ENCODE results near the gene SYT1.

Gene SYT1

GRCh38 chr12:79347866-79348265 is 483.3 kb downstream of the SYT1 start:
- no peak for DNase-seq (ENCODE audit: low read depth)

GRCh38 chr12:79351251-79351650 is 486.7 kb downstream of the SYT1 start:
- no peak for DNase-seq (ENCODE audit: low read depth)

- DNase-seq (ENCODE audit: low read depth), result no peak
Measured at GRCh38 chr12:79356216-79356615, 491.6 kb downstream of the SYT1 start.

- no peak for DNase-seq (ENCODE audit: low read depth)
Measured at GRCh38 chr12:79357048-79357447, 492.5 kb downstream of the SYT1 start.

GRCh38 chr12:79358716-79359300 is 494.2 kb downstream of the SYT1 start:
- DNase-seq (ENCODE audit: low read depth), result no peak

- DNase-seq (ENCODE audit: low read depth), result no peak
Measured at GRCh38 chr12:79360286-79360685, 495.7 kb downstream of the SYT1 start.

GRCh38 chr12:79360936-79361335 is 496.4 kb downstream of the SYT1 start:
- no peak for DNase-seq (ENCODE audit: low read depth)

- DNase-seq (ENCODE audit: low read depth), result no peak
Measured at GRCh38 chr12:79364197-79364596, 499.6 kb downstream of the SYT1 start.

- DNase-seq (ENCODE audit: low read depth), result no peak
Measured at GRCh38 chr12:79366374-79366773, 501.8 kb downstream of the SYT1 start.

GRCh38 chr12:79367032-79367589 is 502.5 kb downstream of the SYT1 start:
- DNase-seq (ENCODE audit: low read depth), result no peak

GRCh38 chr12:79370021-79370420 is 505.4 kb downstream of the SYT1 start:
- DNase-seq (ENCODE audit: low read depth), result no peak

GRCh38 chr12:79371226-79371625 is 506.7 kb downstream of the SYT1 start:
- DNase-seq (ENCODE audit: low read depth), result no peak

- DNase-seq (ENCODE audit: low read depth), result no peak
Measured at GRCh38 chr12:79373896-79374499, 509.4 kb downstream of the SYT1 start.

GRCh38 chr12:79374545-79374944 is 510.0 kb downstream of the SYT1 start:
- DNase-seq (ENCODE audit: low read depth), result no peak

- no peak for DNase-seq (ENCODE audit: low read depth)
Measured at GRCh38 chr12:79375050-79375449, 510.5 kb downstream of the SYT1 start.

GRCh38 chr12:79378496-79378895 is 513.9 kb downstream of the SYT1 start:
- DNase-seq (ENCODE audit: low read depth), result no peak

- DNase-seq (ENCODE audit: low read depth), result no peak
Measured at GRCh38 chr12:79380402-79380801, 515.8 kb downstream of the SYT1 start.

- DNase-seq (ENCODE audit: low read depth), result no peak
Measured at GRCh38 chr12:79381248-79382208, 517.0 kb downstream of the SYT1 start.

GRCh38 chr12:79384551-79384950 is 520.0 kb downstream of the SYT1 start:
- DNase-seq (ENCODE audit: low read depth), result no peak

- no peak for DNase-seq (ENCODE audit: low read depth)
Measured at GRCh38 chr12:79388011-79388410, 523.4 kb downstream of the SYT1 start.

GRCh38 chr12:79393842-79394241 is 529.3 kb downstream of the SYT1 start:
- no peak for DNase-seq (ENCODE audit: low read depth)

- DNase-seq (ENCODE audit: low read depth), result no peak
Measured at GRCh38 chr12:79397609-79398008, 533.0 kb downstream of the SYT1 start.

GRCh38 chr12:79400481-79400880 is 535.9 kb downstream of the SYT1 start:
- DNase-seq (ENCODE audit: low read depth), result no peak

Measured in activated T-cell treated with anti-CD3 and anti-CD28 coated beads for 24 hours (primary cell).